Endodermal cell (in vitro differentiated cells): Measurements from ENCODE around the gene KIF14. TPM values are rescaled to one million over a fixed set of nuclear protein-coding genes. Genes with fewer than 3 reads are reported as not detected.
A peak's percentile ranks its signal among the peaks of the same experiment; 100 is the strongest.

ENCODE experiments used
- DNase-seq: peaks from one replicate; pipeline ENCODE4 v3.0.0-alpha.2; 2017
- H3K27ac ChIP-seq: 2 replicates; pipeline ENCODE4 v1.5.1; 2013; ENCODE audit warnings: mild to moderate bottlenecking, low read depth, low read length, moderate library complexity
- H3K27me3 ChIP-seq: 2 replicates; pipeline ENCODE4 v1.6.1; 2013; ENCODE audit warnings: mild to moderate bottlenecking, low read length, moderate library complexity; ENCODE audit not compliant: insufficient read depth, control insufficient read depth, poor library complexity, severe bottlenecking
- H3K36me3 ChIP-seq: 2 replicates; pipeline ENCODE4 v1.7.0; 2013; ENCODE audit warnings: mild to moderate bottlenecking, low read length, moderate library complexity; ENCODE audit not compliant: control insufficient read depth, insufficient read depth
- H3K4me1 ChIP-seq: one replicate; pipeline ENCODE4 v1.7.0; 2013; ENCODE audit warnings: low read length; ENCODE audit not compliant: control insufficient read depth, insufficient read depth
- H3K4me3 ChIP-seq: 2 replicates; pipeline ENCODE4 v1.5.1; 2013; ENCODE audit warnings: mild to moderate bottlenecking, low read length, moderate library complexity
- H3K9ac ChIP-seq: 2 replicates; pipeline ENCODE4 v1.6.1; 2013; ENCODE audit warnings: mild to moderate bottlenecking, low read length, moderate library complexity; ENCODE audit not compliant: poor library complexity, severe bottlenecking; ENCODE audit errors: extremely low read depth
- H3K9me3 ChIP-seq: 2 replicates; pipeline ENCODE4 v1.6.1; 2013; ENCODE audit warnings: mild to moderate bottlenecking, low read length, moderate library complexity; ENCODE audit not compliant: control insufficient read depth
- H3K27ac Mint-ChIP-seq: 2 replicates; pipeline ENCODE4 v1.8.0; 2020; ENCODE audit warnings: mixed read lengths
- H3K27me3 Mint-ChIP-seq: 2 replicates; pipeline ENCODE4 v1.8.0; 2021; ENCODE audit warnings: mild to moderate bottlenecking, mixed read lengths; ENCODE audit not compliant: insufficient read depth
- H3K36me3 Mint-ChIP-seq: 2 replicates; pipeline ENCODE4 v1.8.0; 2020; ENCODE audit warnings: low read depth, mixed read lengths
- H3K4me1 Mint-ChIP-seq: 2 replicates; pipeline ENCODE4 v1.8.0; 2020; ENCODE audit warnings: mixed read lengths
- H3K4me3 Mint-ChIP-seq: 2 replicates; pipeline ENCODE4 v1.8.0; 2020; ENCODE audit warnings: mild to moderate bottlenecking, moderate library complexity, mixed read lengths
- H3K9me3 Mint-ChIP-seq: 2 replicates; pipeline ENCODE4 v1.8.0; 2020; ENCODE audit warnings: mild to moderate bottlenecking, mixed read lengths
- CTCF ChIP-seq: fragments of 200-600 bp; sonication (generic); conservative IDR thresholded peaks from 2 replicates; pipeline ENCODE4 v1.5.0; 2021; ENCODE audit warnings: antibody characterized with exemption, mild to moderate bottlenecking
- WGBS, 2 experiments: methylation state at CpG; one replicate each; pipeline versions ENCODE4 v1.1.5 to v1.1.7; 2013; ENCODE audit warnings: missing lambda C conversion rate in 2 of 2, mixed read lengths in 1 of 2; ENCODE audit not compliant: insufficient coverage in 1 of 2, insufficient read length in 1 of 2; 5-methylcytosine and 5-hydroxymethylcytosine counted together
- long read RNA-seq, 4 experiments: library from polyadenylated mRNA in 2 of 4; library from RNA in 1 of 4; library from capped mRNA in 1 of 4; stranded (forward) in 3 of 4; unstranded in 1 of 4; transcript quantifications; one replicate each; pipeline ENCODE4 v2.0.0, GENCODE V29; 2020 to 2021; ENCODE audit warnings: inconsistent platforms in 1 of 4
- polyA plus RNA-seq, 2 experiments: library from polyadenylated mRNA; stranded (reverse); fragments of 50-300 nt; gene quantifications; one replicate each; pipeline ENCODE4 v1.2.3, GENCODE V29; 2013
- total RNA-seq, 2 donors: library from RNA; stranded (reverse); fragmentation: NEBNext Ultra II Directional in 1 of 2; extraction: Animal tissue kit (Norgen Biotek cat#: 25700) in 1 of 2; gene quantifications; 2 replicates in 1 of 2; 3 replicates in 1 of 2; pipeline ENCODE4 v1.2.1, GENCODE V29; 2021

KIF14 gene, protein sequence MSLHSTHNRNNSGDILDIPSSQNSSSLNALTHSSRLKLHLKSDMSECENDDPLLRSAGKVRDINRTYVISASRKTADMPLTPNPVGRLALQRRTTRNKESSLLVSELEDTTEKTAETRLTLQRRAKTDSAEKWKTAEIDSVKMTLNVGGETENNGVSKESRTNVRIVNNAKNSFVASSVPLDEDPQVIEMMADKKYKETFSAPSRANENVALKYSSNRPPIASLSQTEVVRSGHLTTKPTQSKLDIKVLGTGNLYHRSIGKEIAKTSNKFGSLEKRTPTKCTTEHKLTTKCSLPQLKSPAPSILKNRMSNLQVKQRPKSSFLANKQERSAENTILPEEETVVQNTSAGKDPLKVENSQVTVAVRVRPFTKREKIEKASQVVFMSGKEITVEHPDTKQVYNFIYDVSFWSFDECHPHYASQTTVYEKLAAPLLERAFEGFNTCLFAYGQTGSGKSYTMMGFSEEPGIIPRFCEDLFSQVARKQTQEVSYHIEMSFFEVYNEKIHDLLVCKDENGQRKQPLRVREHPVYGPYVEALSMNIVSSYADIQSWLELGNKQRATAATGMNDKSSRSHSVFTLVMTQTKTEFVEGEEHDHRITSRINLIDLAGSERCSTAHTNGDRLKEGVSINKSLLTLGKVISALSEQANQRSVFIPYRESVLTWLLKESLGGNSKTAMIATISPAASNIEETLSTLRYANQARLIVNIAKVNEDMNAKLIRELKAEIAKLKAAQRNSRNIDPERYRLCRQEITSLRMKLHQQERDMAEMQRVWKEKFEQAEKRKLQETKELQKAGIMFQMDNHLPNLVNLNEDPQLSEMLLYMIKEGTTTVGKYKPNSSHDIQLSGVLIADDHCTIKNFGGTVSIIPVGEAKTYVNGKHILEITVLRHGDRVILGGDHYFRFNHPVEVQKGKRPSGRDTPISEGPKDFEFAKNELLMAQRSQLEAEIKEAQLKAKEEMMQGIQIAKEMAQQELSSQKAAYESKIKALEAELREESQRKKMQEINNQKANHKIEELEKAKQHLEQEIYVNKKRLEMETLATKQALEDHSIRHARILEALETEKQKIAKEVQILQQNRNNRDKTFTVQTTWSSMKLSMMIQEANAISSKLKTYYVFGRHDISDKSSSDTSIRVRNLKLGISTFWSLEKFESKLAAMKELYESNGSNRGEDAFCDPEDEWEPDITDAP (N-terminal part only)
- total RNA-seq = 10 to 100 TPM; 13.5 to 20.9 TPM
- 20.6 TPM for polyA plus RNA-seq (2013, experiment 1 of 2)
- polyA plus RNA-seq (2013, experiment 2 of 2) = 22.4 TPM
- long read RNA-seq, experiment 1, partial matches to known transcripts = 2 of 8 reads
- long read RNA-seq, experiment 1, other reads (novel, unspliced or antisense) = 6 of 8 reads
- long read RNA-seq, experiment 2, full-length matches to known transcripts = 10 of 22 reads
- long read RNA-seq, experiment 2, partial matches to known transcripts = 1 of 22 reads
- long read RNA-seq, experiment 2, other reads (novel, unspliced or antisense) = 11 of 22 reads
- long read RNA-seq, experiment 3, full-length matches to known transcripts = 11 of 76 reads
- long read RNA-seq, experiment 3, partial matches to known transcripts = 41 of 76 reads
- long read RNA-seq, experiment 3, other reads (novel, unspliced or antisense) = 24 of 76 reads
- long read RNA-seq, experiment 4, partial matches to known transcripts = 0 of 7 reads
- long read RNA-seq, experiment 4, other reads (novel, unspliced or antisense) = 7 of 7 reads

DNA sequence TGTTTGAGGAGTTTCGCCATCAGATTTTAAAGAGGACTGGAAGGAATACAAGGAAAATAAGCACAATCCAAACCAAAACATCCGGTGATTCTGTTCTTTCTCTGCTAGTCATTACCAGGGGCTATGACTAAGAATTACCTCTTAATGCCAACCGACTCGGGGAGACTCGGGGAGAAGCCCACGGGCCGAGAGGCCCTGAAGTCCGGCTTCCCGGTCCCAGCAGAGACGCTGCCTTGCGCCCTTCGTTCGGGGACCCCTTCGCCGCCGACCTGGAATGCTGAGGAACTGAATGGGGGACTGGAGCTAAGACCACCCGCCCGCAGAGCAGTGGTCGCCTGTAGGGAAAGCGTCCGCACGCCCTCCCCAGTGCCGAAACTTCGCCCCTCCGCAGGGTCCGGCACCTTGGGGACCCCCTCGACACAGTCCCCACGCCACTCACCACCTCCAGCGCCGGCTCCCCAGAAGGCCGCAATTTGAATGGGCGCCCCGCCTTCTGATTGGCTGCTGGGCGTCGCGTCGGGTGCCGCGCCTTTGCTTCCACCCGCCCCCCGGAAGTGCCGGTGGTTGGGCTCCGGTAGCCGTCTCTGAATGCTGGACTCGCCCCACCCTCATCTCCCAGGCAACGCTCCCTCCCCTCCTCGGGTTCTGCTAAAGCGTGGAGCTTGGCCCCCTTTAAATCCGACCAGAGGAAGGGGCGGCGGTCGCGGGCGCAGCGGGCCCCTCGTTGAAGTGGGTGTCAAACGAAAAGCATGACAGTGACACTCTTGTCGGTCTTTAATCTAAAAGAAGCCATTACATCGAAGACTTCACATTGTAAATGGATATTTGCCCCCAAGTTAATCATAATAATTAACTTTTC is at the start of gene KIF14:
TSS of gene KIF14 (minus strand) at position 479 of the 859 bp plus-strand sequence. CDS start 2,028 bp downstream, outside the sequence.
- Histone ChIP-seq H3K36me3 (peaks cover 16% of the 10 kb centered on the region), H3K27me3 (no peaks in the 10 kb centered on the region), H3K9me3 (no peaks in the 10 kb centered on the region), H3K9ac (peak within 1 kb of the TSS; percentile 81), H3K4me1 (peaks cover 4% of the 10 kb centered on the region), H3K27ac (no peak within 1 kb of the TSS), H3K4me3 (peak within 1 kb of the TSS; percentile 89)
- Mint-ChIP-seq H3K4me1 (peaks cover 23% of the 10 kb centered on the region), H3K36me3 (peaks cover 17% of the 10 kb centered on the region), H3K27me3 (no peaks in the 10 kb centered on the region), H3K27ac (peak within 1 kb of the TSS; percentile 96), H3K4me3 (peak within 1 kb of the TSS; percentile 86), H3K9me3 (no peaks in the 10 kb centered on the region)
- WGBS, 2 experiments = 0 to 1% methylated on average over 18 to 59 of the region's 59 CpGs
- no peak for TF ChIP-seq CTCF
- DNase-seq = peak; percentile 98

DNA sequence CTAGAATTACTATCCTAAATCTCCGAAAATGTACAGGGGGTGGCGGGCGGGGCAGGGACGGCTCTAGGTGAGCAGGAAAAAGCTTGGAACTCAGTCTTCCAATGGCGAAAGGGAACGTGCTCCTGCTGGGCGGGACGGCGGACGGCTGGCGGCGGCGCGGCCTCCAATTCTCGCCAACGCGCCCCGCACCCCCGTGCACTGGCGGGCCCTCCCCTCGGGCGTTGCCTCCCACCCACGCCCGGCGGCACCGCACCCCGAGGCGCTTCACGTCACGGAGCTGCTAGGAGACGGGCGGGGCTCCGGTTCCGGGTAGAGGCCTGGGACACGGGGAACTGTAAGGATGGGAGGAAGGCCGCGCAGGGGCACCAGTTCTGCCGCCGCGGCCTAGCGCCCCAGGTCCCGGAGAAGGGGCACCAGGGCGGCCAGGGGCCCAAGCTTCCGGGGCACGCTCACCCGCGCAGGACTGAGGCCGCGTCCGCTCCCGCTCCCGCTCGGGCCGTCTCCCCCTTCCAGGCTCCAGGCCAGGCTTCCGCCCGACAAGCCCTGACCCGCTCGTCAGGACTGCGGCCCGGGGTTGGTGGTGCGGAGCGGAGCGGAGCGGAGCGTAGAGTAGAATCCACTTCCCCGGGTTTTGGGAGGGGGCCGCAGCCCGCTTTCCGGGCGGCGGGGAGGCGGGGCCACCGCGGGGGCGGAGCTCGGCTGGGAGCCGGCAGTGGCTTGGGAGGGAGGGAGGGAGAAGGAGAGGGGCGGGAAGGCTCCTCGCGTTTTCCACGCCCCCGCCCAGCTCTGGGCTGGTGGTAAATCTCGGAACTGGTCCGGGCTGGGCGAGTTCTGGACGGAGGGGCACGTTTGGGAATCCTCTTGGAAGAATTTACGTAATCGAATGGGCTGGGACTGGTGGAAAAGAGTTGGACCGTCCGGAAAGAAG is 49.0 kb upstream of the KIF14 start, which contains the start of gene DDX59:
TSS of gene DDX59 (minus strand) at position 594 of the 928 bp plus-strand sequence. CDS start 3,167 bp downstream, outside the sequence.
- 0% methylated on average over 10 to 91 of the region's 91 CpGs for WGBS, 2 experiments
- H3K27me3 Mint-ChIP-seq = no peaks in the 10 kb centered on the region

More for the DNA sequence above, 49.0 kb upstream of the KIF14 start, which contains the start of gene DDX59:
- Histone ChIP-seq H3K27ac (peak within 1 kb of the TSS; percentile 98), H3K9ac (peak within 1 kb of the TSS; percentile 89), H3K9me3 (no peaks in the 10 kb centered on the region), H3K36me3 (peaks cover 23% of the 10 kb centered on the region), H3K4me1 (peaks cover 5% of the 10 kb centered on the region), H3K4me3 (peak within 1 kb of the TSS; percentile 95), H3K27me3 (no peaks in the 10 kb centered on the region)
- Mint-ChIP-seq H3K4me3 (peak within 1 kb of the TSS; percentile 84), H3K4me1 (peaks cover 25% of the 10 kb centered on the region), H3K9me3 (no peaks in the 10 kb centered on the region), H3K36me3 (peaks cover 19% of the 10 kb centered on the region), H3K27ac (peak within 1 kb of the TSS; percentile 95)
- no peak for TF ChIP-seq CTCF
- DNase-seq = peak; percentile 99
